Tongue (tissue), 2 donors: Measurements from ENCODE around the gene UNC13B. TPM values are rescaled to one million over a fixed set of nuclear protein-coding genes. Genes with fewer than 3 reads are reported as not detected.

Experiments
- DNase-seq: peaks from one replicate; pipeline ENCODE4 v3.0.0-alpha.2; 2015
- total RNA-seq: library from RNA; depleted of rRNA; stranded (reverse); fragments of >200 nt; gene quantifications from one replicate; pipeline ENCODE4 v1.2.3, GENCODE V29; 2014

Gene UNC13B
- total RNA-seq, 1 donor from 2014 or later, result 33.0 TPM

- DNase-seq, result peak; percentile 6
Measured at GRCh38 chr9:35277628-35278359, 116.0 kb downstream of the UNC13B start.

- DNase-seq, result no peak
Measured at GRCh38 chr9:35279946-35280345, 118.1 kb downstream of the UNC13B start.

GRCh38 chr9:35280399-35280798 is 118.6 kb downstream of the UNC13B start:
- no peak for DNase-seq

- DNase-seq, result no peak
Measured at GRCh38 chr9:35285731-35286130, 123.9 kb downstream of the UNC13B start.

- no peak for DNase-seq
Measured at GRCh38 chr9:35286381-35286780, 124.6 kb downstream of the UNC13B start.

GRCh38 chr9:35287987-35288632 is 126.3 kb downstream of the UNC13B start:
- DNase-seq, result no peak

GRCh38 chr9:35288778-35289177 is 127.0 kb downstream of the UNC13B start:
- DNase-seq, result no peak

- no peak for DNase-seq
Measured at GRCh38 chr9:35293376-35293964, 131.7 kb downstream of the UNC13B start.

GRCh38 chr9:35294066-35294465 is 132.3 kb downstream of the UNC13B start:
- DNase-seq, result no peak

- DNase-seq, result no peak
Measured at GRCh38 chr9:35294556-35294955, 132.7 kb downstream of the UNC13B start.

GRCh38 chr9:35295369-35296036 is 133.7 kb downstream of the UNC13B start:
- DNase-seq, result no peak

GRCh38 chr9:35303567-35303966 is 141.8 kb downstream of the UNC13B start:
- DNase-seq, result no peak

- DNase-seq, result no peak
Measured at GRCh38 chr9:35306283-35306682, 144.5 kb downstream of the UNC13B start.

GRCh38 chr9:35308316-35308715 is 146.5 kb downstream of the UNC13B start:
- DNase-seq, result no peak

GRCh38 chr9:35311891-35312639 is 150.3 kb downstream of the UNC13B start:
- peak; percentile 24 for DNase-seq

- no peak for DNase-seq
Measured at GRCh38 chr9:35313460-35313859, 151.7 kb downstream of the UNC13B start.

GRCh38 chr9:35313916-35314315 is 152.1 kb downstream of the UNC13B start:
- DNase-seq, result no peak

GRCh38 chr9:35318741-35319140 is 156.9 kb downstream of the UNC13B start:
- no peak for DNase-seq

GRCh38 chr9:35322075-35322885 is 160.5 kb downstream of the UNC13B start:
- no peak for DNase-seq

GRCh38 chr9:35324966-35325365 is 163.2 kb downstream of the UNC13B start:
- no peak for DNase-seq

GRCh38 chr9:35333551-35333950 is 171.7 kb downstream of the UNC13B start:
- DNase-seq, result no peak
